ENCODE data around the gene ZNHIT3.

ZNHIT3 gene

GRCh38 chr17:36485805-36486203 is 677 bp upstream of the ZNHIT3 start:
- H3K27me3 ChIP-seq (ENCODE audit: control insufficient read depth in 1 of 2, insufficient read depth in 2 of 2, low read length in 2 of 2) = peaks cover 0 to 14% of the 10 kb centered on the region in 2 donors
- H3K9ac ChIP-seq (ENCODE audit: low read length) = peak overlapping the region; percentile 84
- H3K36me3 ChIP-seq (ENCODE audit: insufficient read depth, low read length) = no peaks in the 10 kb centered on the region
- H3K4me1 ChIP-seq (ENCODE audit: insufficient read depth, low read length) = peaks cover 28% of the 10 kb centered on the region
- H3K4me3 ChIP-seq (ENCODE audit: low read depth in 1 of 2, low read length in 2 of 2) = peak overlapping the region; percentile 79 to 94
- no peaks in the 10 kb centered on the region for H3K9me3 ChIP-seq (ENCODE audit: low read length)
- peak overlapping the region; percentile 38 for H3K27ac ChIP-seq (ENCODE audit: low read depth, low read length)

DNA sequence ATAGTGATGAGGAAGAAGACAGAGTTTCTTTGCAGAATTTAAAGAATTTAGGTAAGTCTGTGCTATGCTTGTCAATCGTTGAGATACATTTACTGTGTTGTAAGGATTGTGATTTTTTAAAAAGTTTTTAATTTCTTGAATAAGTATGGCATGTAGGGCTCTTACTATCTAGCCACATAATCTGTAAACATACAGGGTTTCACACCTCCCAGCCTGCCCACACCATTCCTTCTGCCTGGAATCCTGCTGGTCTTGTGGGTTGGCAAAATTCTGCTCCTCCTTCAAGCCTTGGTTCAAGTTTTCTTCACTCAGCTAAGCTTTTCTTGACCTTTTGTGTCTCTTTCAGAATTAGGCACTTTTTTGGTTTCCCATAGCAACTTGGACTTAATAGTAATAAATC is 7.5 kb downstream of the ZNHIT3 start:
- Histone ChIP-seq H3K9ac (ENCODE audit: low read length) (no peak overlapping the region), H3K36me3 (ENCODE audit: insufficient read depth, low read length) (peaks cover 64% of the 10 kb centered on the region), H3K4me3 (ENCODE audit: low read depth in 1 of 2, low read length in 2 of 2) (no peak overlapping the region), H3K27ac (ENCODE audit: low read depth, low read length) (no peak overlapping the region), H3K4me1 (ENCODE audit: insufficient read depth, low read length) (no peaks in the 10 kb centered on the region), H3K9me3 (ENCODE audit: low read length) (no peaks in the 10 kb centered on the region), H3K27me3 (ENCODE audit: control insufficient read depth in 1 of 2, insufficient read depth in 2 of 2, low read length in 2 of 2) (no peaks in the 10 kb centered on the region)

- Histone ChIP-seq H3K9me3 (ENCODE audit: low read length) (no peaks in the 10 kb centered on the region), H3K9ac (ENCODE audit: low read length) (no peak overlapping the region), H3K4me3 (ENCODE audit: low read depth in 1 of 2, low read length in 2 of 2) (no peak overlapping the region), H3K27ac (ENCODE audit: low read depth, low read length) (no peak overlapping the region), H3K4me1 (ENCODE audit: insufficient read depth, low read length) (no peaks in the 10 kb centered on the region), H3K36me3 (ENCODE audit: insufficient read depth, low read length) (peaks cover 66% of the 10 kb centered on the region), H3K27me3 (ENCODE audit: control insufficient read depth in 1 of 2, insufficient read depth in 2 of 2, low read length in 2 of 2) (no peaks in the 10 kb centered on the region)
These were observed 8.2 kb downstream of the ZNHIT3 start for GRCh38 chr17:36494674-36495073.

GRCh38 chr17:36495076-36495578 is 8.6 kb downstream of the ZNHIT3 start:
- Histone ChIP-seq H3K36me3 (ENCODE audit: insufficient read depth, low read length) (peaks cover 66% of the 10 kb centered on the region), H3K4me3 (ENCODE audit: low read depth in 1 of 2, low read length in 2 of 2) (no peak overlapping the region), H3K27ac (ENCODE audit: low read depth, low read length) (no peak overlapping the region), H3K27me3 (ENCODE audit: control insufficient read depth in 1 of 2, insufficient read depth in 2 of 2, low read length in 2 of 2) (no peaks in the 10 kb centered on the region), H3K4me1 (ENCODE audit: insufficient read depth, low read length) (no peaks in the 10 kb centered on the region), H3K9ac (ENCODE audit: low read length) (no peak overlapping the region), H3K9me3 (ENCODE audit: low read length) (no peaks in the 10 kb centered on the region)

DNA sequence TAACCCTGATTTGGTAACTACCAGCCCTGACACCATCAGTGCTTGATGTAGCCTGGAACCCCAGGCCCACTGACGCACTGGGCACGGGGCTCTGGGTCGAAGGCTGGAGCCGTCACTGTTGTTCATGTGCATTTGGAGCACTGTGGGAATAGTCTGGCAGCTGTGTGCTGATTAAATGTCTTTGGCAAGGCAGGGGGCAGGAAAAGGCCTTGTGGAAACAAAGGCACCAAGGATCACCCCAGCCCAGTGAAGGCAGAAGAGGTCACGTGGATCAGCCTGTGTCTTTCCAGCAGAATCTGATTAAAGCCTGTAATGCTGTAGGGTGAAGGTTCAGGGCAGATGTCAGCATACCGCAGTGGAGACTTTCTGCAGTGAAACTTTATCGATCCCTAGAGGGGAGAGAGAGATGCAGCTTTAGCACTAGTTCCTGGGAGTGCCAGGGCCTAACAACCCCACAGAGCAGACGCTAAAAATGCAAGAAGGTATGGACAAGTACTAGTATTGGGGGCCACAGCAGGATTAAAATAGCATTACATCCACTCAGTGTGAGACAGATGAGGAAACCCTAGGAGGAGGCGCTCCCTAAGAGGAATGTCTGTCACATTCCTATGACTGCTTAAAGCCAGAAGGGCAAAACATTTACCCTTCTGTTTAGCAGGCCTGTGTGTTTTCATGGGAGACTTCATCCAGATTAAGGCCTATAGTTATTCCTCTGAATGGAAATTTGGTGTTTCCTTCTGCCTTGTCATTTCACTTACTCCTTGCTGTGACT is 9.7 kb downstream of the ZNHIT3 start:
- Histone ChIP-seq H3K36me3 (ENCODE audit: insufficient read depth, low read length) (peaks cover 71% of the 10 kb centered on the region), H3K4me1 (ENCODE audit: insufficient read depth, low read length) (no peaks in the 10 kb centered on the region), H3K4me3 (ENCODE audit: low read depth in 1 of 2, low read length in 2 of 2) (no peak overlapping the region), H3K27me3 (ENCODE audit: control insufficient read depth in 1 of 2, insufficient read depth in 2 of 2, low read length in 2 of 2) (no peaks in the 10 kb centered on the region), H3K27ac (ENCODE audit: low read depth, low read length) (no peak overlapping the region), H3K9ac (ENCODE audit: low read length) (no peak overlapping the region), H3K9me3 (ENCODE audit: low read length) (no peaks in the 10 kb centered on the region)

DNA sequence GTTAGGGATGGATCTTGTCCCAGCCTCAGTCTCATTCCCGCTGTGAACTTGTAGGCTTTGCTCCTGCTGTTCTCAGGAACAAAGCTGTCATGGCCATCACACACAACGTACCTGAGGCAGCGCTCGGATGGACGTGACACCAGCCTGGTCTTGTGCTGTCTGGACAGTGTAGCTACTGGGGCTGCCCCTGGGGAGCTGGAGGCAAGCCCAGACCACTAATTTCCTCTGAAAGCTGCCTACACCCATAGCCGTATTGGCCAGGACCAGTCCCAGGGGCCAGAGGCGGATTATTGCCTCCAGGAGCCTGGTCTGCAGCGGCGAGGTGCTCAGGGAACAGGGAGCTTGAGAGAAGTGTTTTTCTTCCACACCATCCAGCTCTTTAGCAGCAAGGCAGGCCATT is 11.7 kb downstream of the ZNHIT3 start:
- H3K9ac ChIP-seq (ENCODE audit: low read length) = no peak overlapping the region
- H3K4me3 ChIP-seq (ENCODE audit: low read depth in 1 of 2, low read length in 2 of 2) = no peak overlapping the region
- H3K27ac ChIP-seq (ENCODE audit: low read depth, low read length) = no peak overlapping the region
- H3K4me1 ChIP-seq (ENCODE audit: insufficient read depth, low read length) = no peaks in the 10 kb centered on the region
- H3K9me3 ChIP-seq (ENCODE audit: low read length) = no peaks in the 10 kb centered on the region
- H3K27me3 ChIP-seq (ENCODE audit: control insufficient read depth in 1 of 2, insufficient read depth in 2 of 2, low read length in 2 of 2) = no peaks in the 10 kb centered on the region
- peaks cover 62% of the 10 kb centered on the region for H3K36me3 ChIP-seq (ENCODE audit: insufficient read depth, low read length)

DNA sequence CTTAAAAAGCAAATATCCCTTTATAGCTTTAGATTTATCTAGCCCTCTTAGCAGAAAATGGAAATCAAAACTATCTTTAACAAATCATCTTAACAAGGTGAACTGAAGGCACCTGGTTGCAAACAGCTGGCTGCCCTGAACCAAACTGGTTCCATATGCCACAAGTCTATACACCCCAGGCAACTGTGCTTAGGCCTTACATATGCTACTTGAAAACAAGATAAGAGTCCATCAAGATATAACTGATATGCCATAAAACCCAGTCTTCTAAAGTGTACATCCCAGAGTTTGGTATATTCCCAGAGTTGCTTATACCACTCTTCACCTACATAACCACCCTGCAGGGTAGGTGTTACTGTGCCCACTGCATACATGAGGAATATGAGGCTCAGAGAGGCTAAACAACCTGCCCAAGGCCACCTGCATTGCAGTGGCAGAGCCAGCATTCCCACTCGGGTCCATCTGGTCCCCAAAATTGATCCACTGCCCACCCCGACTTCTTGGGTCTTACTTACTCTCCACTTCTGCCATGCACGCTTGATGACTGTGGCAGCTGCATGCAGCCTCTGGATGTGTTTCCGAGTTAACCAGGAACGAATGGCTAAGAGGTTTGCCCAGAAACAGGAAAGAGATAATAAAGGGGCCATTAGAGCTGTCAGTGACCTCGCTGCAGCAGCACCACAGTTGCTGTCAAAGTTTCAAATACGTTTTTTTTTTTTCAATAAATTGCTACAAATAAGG is 12.2 kb downstream of the ZNHIT3 start:
- H3K9ac ChIP-seq (ENCODE audit: low read length) = no peak overlapping the region
- no peaks in the 10 kb centered on the region for H3K9me3 ChIP-seq (ENCODE audit: low read length)
- no peaks in the 10 kb centered on the region for H3K4me1 ChIP-seq (ENCODE audit: insufficient read depth, low read length)
- H3K27me3 ChIP-seq (ENCODE audit: control insufficient read depth in 1 of 2, insufficient read depth in 2 of 2, low read length in 2 of 2) = no peaks in the 10 kb centered on the region
- H3K36me3 ChIP-seq (ENCODE audit: insufficient read depth, low read length) = peaks cover 59% of the 10 kb centered on the region
- no peak overlapping the region for H3K27ac ChIP-seq (ENCODE audit: low read depth, low read length)
- no peak overlapping the region for H3K4me3 ChIP-seq (ENCODE audit: low read depth in 1 of 2, low read length in 2 of 2)

DNA sequence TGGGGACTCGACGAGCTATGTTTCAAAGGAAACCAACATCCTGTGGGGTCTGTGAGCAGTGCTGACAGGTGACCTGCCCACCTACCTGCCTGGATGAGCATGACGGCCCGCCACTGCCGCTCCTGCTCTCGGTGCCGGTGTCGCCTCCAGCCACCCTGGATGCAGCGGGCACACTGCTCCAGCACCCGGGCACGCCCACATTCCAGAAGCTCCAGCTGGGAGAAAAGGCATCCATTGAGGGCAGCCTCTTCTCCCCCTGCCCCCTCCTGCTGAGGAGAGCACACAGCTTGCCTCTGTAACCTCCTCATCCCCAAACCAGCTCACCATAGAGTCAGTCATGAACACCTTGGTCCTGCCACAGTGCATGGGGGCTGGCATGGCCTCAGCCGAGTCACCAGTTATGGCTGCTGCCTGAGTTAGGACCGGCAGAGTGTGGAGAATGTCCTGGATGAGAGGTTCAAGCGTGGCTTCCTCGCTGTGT is 14.3 kb downstream of the ZNHIT3 start:
- H3K9ac ChIP-seq (ENCODE audit: low read length) = no peak overlapping the region
- H3K9me3 ChIP-seq (ENCODE audit: low read length) = no peaks in the 10 kb centered on the region
- H3K27me3 ChIP-seq (ENCODE audit: control insufficient read depth in 1 of 2, insufficient read depth in 2 of 2, low read length in 2 of 2) = no peaks in the 10 kb centered on the region
- no peak overlapping the region for H3K4me3 ChIP-seq (ENCODE audit: low read depth in 1 of 2, low read length in 2 of 2)
- H3K4me1 ChIP-seq (ENCODE audit: insufficient read depth, low read length) = no peaks in the 10 kb centered on the region
- H3K36me3 ChIP-seq (ENCODE audit: insufficient read depth, low read length) = peaks cover 55% of the 10 kb centered on the region
- no peak overlapping the region for H3K27ac ChIP-seq (ENCODE audit: low read depth, low read length)

GRCh38 chr17:36501351-36501750 is 14.9 kb downstream of the ZNHIT3 start:
- Histone ChIP-seq H3K9me3 (ENCODE audit: low read length) (no peaks in the 10 kb centered on the region), H3K27ac (ENCODE audit: low read depth, low read length) (no peak overlapping the region), H3K4me3 (ENCODE audit: low read depth in 1 of 2, low read length in 2 of 2) (no peak overlapping the region)

GRCh38 chr17:36501963-36502362 is 15.5 kb downstream of the ZNHIT3 start:
- no peak overlapping the region for H3K27ac ChIP-seq (ENCODE audit: low read depth, low read length)
- no peak overlapping the region for H3K9ac ChIP-seq (ENCODE audit: low read length)
- no peaks in the 10 kb centered on the region for H3K4me1 ChIP-seq (ENCODE audit: insufficient read depth, low read length)
- peaks cover 56% of the 10 kb centered on the region for H3K36me3 ChIP-seq (ENCODE audit: insufficient read depth, low read length)
- H3K9me3 ChIP-seq (ENCODE audit: low read length) = no peaks in the 10 kb centered on the region
- H3K27me3 ChIP-seq (ENCODE audit: control insufficient read depth in 1 of 2, insufficient read depth in 2 of 2, low read length in 2 of 2) = no peaks in the 10 kb centered on the region
- H3K4me3 ChIP-seq (ENCODE audit: low read depth in 1 of 2, low read length in 2 of 2) = no peak overlapping the region

More at GRCh38 chr17:36501351-36501750, 14.9 kb downstream of the ZNHIT3 start:
- peaks cover 54% of the 10 kb centered on the region for H3K36me3 ChIP-seq (ENCODE audit: insufficient read depth, low read length)
- no peaks in the 10 kb centered on the region for H3K27me3 ChIP-seq (ENCODE audit: control insufficient read depth in 1 of 2, insufficient read depth in 2 of 2, low read length in 2 of 2)
- no peak overlapping the region for H3K9ac ChIP-seq (ENCODE audit: low read length)
- H3K4me1 ChIP-seq (ENCODE audit: insufficient read depth, low read length) = no peaks in the 10 kb centered on the region

- no peak overlapping the region for H3K27ac ChIP-seq (ENCODE audit: low read depth, low read length)
- H3K9ac ChIP-seq (ENCODE audit: low read length) = no peak overlapping the region
- no peaks in the 10 kb centered on the region for H3K27me3 ChIP-seq (ENCODE audit: control insufficient read depth in 1 of 2, insufficient read depth in 2 of 2, low read length in 2 of 2)
- peaks cover 50% of the 10 kb centered on the region for H3K36me3 ChIP-seq (ENCODE audit: insufficient read depth, low read length)
- H3K9me3 ChIP-seq (ENCODE audit: low read length) = no peaks in the 10 kb centered on the region
- H3K4me3 ChIP-seq (ENCODE audit: low read depth in 1 of 2, low read length in 2 of 2) = no peak overlapping the region
- H3K4me1 ChIP-seq (ENCODE audit: insufficient read depth, low read length) = no peaks in the 10 kb centered on the region
These were observed 17.1 kb downstream of the ZNHIT3 start for GRCh38 chr17:36503456-36504155.
